ENCODE data around the gene TMSB10. TPM values are rescaled to one million over a fixed set of nuclear protein-coding genes. Genes with fewer than 3 reads are reported as not detected.

Gene TMSB10
- total and polyA plus RNA-seq, 2 of the 13 experiments (the other 11 are each of a cell fraction or from before 2014, with no cell fraction given), result 665 to 708 TPM

- peak; percentile 32; the same call in 1 of the 2 replicates for TF ChIP-seq HDAC2 (CRISPR knock-in tag; IDR thresholded peaks at IDR 0.05)
- peak; percentile 45; the same call in 1 of the 2 replicates for TF ChIP-seq ZNF615 (CRISPR knock-in tag; IDR thresholded peaks at IDR 0.05; ENCODE audit: borderline replicate concordance)
- TF ChIP-seq FOXK2 (IDR thresholded peaks at IDR 0.05), result peak; percentile 45; the same call in 1 of the 2 replicates
- TF ChIP-seq ZNF577 (CRISPR knock-in tag; IDR thresholded peaks at IDR 0.05; ENCODE audit: borderline replicate concordance, low read depth), result no peak
- no peak for TF ChIP-seq KLF15 (CRISPR knock-in tag; IDR thresholded peaks at IDR 0.05; ENCODE audit: borderline replicate concordance)
- peak; percentile 35 to 53; a peak in 2 of 4 replicates for TF ChIP-seq POLR2A (IDR thresholded peaks at IDR 0.05; ENCODE audit: insufficient read depth in 1 of 2, low read depth in 2 of 2, low read length in 2 of 2)
- TF ChIP-seq MYPOP (CRISPR knock-in tag; IDR thresholded peaks at IDR 0.05), result peak; percentile 59; the same call in 1 of the 2 replicates
- TF ChIP-seq GZF1 (CRISPR knock-in tag; IDR thresholded peaks at IDR 0.05), result no peak
- TF ChIP-seq DR1 (CRISPR knock-in tag; IDR thresholded peaks at IDR 0.05), result no peak
- TF ChIP-seq NCOR1 (IDR thresholded peaks at IDR 0.05; ENCODE audit: borderline replicate concordance, low read length), result 0 out of 2 replicates have a peak, but pooled peaks have one; percentile 52
- peak; percentile 91 for TF ChIP-seq FOXA3 (CRISPR knock-in tag; IDR thresholded peaks at IDR 0.05)
- 0 out of 2 replicates have a peak, but pooled peaks have one; percentile 1 for TF ChIP-seq ZNF317 (CRISPR knock-in tag; IDR thresholded peaks at IDR 0.05)
- no peak for TF ChIP-seq MTERF4 (CRISPR knock-in tag; IDR thresholded peaks at IDR 0.05)
- TF ChIP-seq SMAD3 (CRISPR knock-in tag; IDR thresholded peaks at IDR 0.05), result 0 out of 2 replicates have a peak, but pooled peaks have one; percentile 86
- no peak for TF ChIP-seq SNAI1 (CRISPR knock-in tag; IDR thresholded peaks at IDR 0.05; ENCODE audit: borderline replicate concordance)
- TF ChIP-seq, protein P1, sequence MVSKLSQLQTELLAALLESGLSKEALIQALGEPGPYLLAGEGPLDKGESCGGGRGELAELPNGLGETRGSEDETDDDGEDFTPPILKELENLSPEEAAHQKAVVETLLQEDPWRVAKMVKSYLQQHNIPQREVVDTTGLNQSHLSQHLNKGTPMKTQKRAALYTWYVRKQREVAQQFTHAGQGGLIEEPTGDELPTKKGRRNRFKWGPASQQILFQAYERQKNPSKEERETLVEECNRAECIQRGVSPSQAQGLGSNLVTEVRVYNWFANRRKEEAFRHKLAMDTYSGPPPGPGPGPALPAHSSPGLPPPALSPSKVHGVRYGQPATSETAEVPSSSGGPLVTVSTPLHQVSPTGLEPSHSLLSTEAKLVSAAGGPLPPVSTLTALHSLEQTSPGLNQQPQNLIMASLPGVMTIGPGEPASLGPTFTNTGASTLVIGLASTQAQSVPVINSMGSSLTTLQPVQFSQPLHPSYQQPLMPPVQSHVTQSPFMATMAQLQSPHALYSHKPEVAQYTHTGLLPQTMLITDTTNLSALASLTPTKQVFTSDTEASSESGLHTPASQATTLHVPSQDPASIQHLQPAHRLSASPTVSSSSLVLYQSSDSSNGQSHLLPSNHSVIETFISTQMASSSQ (IDR thresholded peaks at IDR 0.05; ENCODE audit: low read depth), result no peak
- TF ChIP-seq, protein P1 (CRISPR knock-in tag; IDR thresholded peaks at IDR 0.05; ENCODE audit: borderline replicate concordance), result no peak
- TF ChIP-seq CREB3 (CRISPR knock-in tag; IDR thresholded peaks at IDR 0.05), result no peak
- TF ChIP-seq ZBTB3 (CRISPR knock-in tag; IDR thresholded peaks at IDR 0.05; ENCODE audit: borderline replicate concordance, low read depth), result no peak
- TF ChIP-seq THAP11 (CRISPR knock-in tag; IDR thresholded peaks at IDR 0.05), result peak; percentile 49; the same call in 1 of the 2 replicates
- TF ChIP-seq NCOA2 (CRISPR knock-in tag; IDR thresholded peaks at IDR 0.05), result peak; percentile 68
- TF ChIP-seq, protein P2, sequence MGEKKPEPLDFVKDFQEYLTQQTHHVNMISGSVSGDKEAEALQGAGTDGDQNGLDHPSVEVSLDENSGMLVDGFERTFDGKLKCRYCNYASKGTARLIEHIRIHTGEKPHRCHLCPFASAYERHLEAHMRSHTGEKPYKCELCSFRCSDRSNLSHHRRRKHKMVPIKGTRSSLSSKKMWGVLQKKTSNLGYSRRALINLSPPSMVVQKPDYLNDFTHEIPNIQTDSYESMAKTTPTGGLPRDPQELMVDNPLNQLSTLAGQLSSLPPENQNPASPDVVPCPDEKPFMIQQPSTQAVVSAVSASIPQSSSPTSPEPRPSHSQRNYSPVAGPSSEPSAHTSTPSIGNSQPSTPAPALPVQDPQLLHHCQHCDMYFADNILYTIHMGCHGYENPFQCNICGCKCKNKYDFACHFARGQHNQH (CRISPR knock-in tag; IDR thresholded peaks at IDR 0.05), result peak; percentile 53; the same call in 1 of the 2 replicates
Observed at GRCh38 chr2:84919885-84920580, 14.6 kb downstream of the TMSB10 start (continued).

All from HepG2 (cell line).